ENCODE measurements around the gene CSMD2.
"Not testable (repeated sequence)": the region's sequence is repeated elsewhere in the genome, so short reads cannot be mapped to it uniquely, and the experiment has no call there.

Gene CSMD2

GRCh38 chr1:33516891-33517567 is 648.0 kb downstream of the CSMD2 start:
- no peak for DNase-seq

- no peak for DNase-seq
Observed at GRCh38 chr1:33516428-33516827, 648.6 kb downstream of the CSMD2 start.

GRCh38 chr1:33515607-33516006 is 649.4 kb downstream of the CSMD2 start:
- DNase-seq = no peak

GRCh38 chr1:33515112-33515511 is 649.9 kb downstream of the CSMD2 start:
- no peak for DNase-seq

GRCh38 chr1:33512226-33513011 is 652.6 kb downstream of the CSMD2 start:
- DNase-seq = no peak

- not testable (repeated sequence) for DNase-seq
Observed at GRCh38 chr1:33509276-33509675, 655.8 kb downstream of the CSMD2 start.

- no peak for DNase-seq
Observed at GRCh38 chr1:33508151-33508550, 656.9 kb downstream of the CSMD2 start.

- no peak for DNase-seq
Observed at GRCh38 chr1:33507661-33508060, 657.4 kb downstream of the CSMD2 start.

GRCh38 chr1:33503506-33503905 is 661.5 kb downstream of the CSMD2 start:
- DNase-seq = no peak

- no peak for DNase-seq
Observed at GRCh38 chr1:33502726-33503125, 662.3 kb downstream of the CSMD2 start.

- no peak for DNase-seq
Observed at GRCh38 chr1:33501774-33502173, 663.3 kb downstream of the CSMD2 start.

- no peak for DNase-seq
Observed at GRCh38 chr1:33501309-33501708, 663.7 kb downstream of the CSMD2 start.

GRCh38 chr1:33500547-33500946 is 664.5 kb downstream of the CSMD2 start:
- no peak for DNase-seq

GRCh38 chr1:33497410-33497809 is 667.6 kb downstream of the CSMD2 start:
- DNase-seq = no peak

- DNase-seq = no peak
Observed at GRCh38 chr1:33494929-33495328, 670.1 kb downstream of the CSMD2 start.

- no peak for DNase-seq
Observed at GRCh38 chr1:33488624-33489023, 676.4 kb downstream of the CSMD2 start.

- no peak for DNase-seq
Observed at GRCh38 chr1:33482412-33482811, 682.6 kb downstream of the CSMD2 start.

- DNase-seq = no peak
Observed at GRCh38 chr1:33477451-33477850, 687.6 kb downstream of the CSMD2 start.

- no peak for DNase-seq
Observed at GRCh38 chr1:33473900-33474299, 691.1 kb downstream of the CSMD2 start.

GRCh38 chr1:33472269-33472980 is 692.6 kb downstream of the CSMD2 start, which contains the start of gene ZSCAN20:
Gene ZSCAN20, plus strand, starts transcription at chr1:33472645. Its CDS starts 6,644 bp downstream, at chr1:33479289.
- DNase-seq = peak; percentile 99

GRCh38 chr1:33471416-33471815 is 693.6 kb downstream of the CSMD2 start:
- no peak for DNase-seq

- DNase-seq = peak; percentile 86
Observed at GRCh38 chr1:33470495-33471012, 694.5 kb downstream of the CSMD2 start.

GRCh38 chr1:33469691-33470090 is 695.3 kb downstream of the CSMD2 start:
- DNase-seq = no peak
